GM19035 (cell line): ENCODE data around the gene THAP12.

Experiments
- ATAC-seq: cut with Tn5 transposase; IDR thresholded peaks from one replicate; pipeline ENCODE4 v1.9.1; 2021; ENCODE audit not compliant: unreplicated experiment

THAP12 gene

GRCh38 chr11:76379807-76380158 lies 1.1 kb downstream of the THAP12 start:
- ATAC-seq, result no peak

- no peak for ATAC-seq
These were observed 4.0 kb downstream of the THAP12 start for GRCh38 chr11:76376746-76377558.

GRCh38 chr11:76371170-76371569 lies 9.8 kb downstream of the THAP12 start:
- ATAC-seq, result no peak

- ATAC-seq, result no peak
These were observed 11.5 kb downstream of the THAP12 start for GRCh38 chr11:76369406-76369805.

- no peak for ATAC-seq
These were observed 12.4 kb downstream of the THAP12 start for GRCh38 chr11:76368490-76368889.

GRCh38 chr11:76365038-76365679 lies 15.8 kb downstream of the THAP12 start:
- no peak for ATAC-seq

GRCh38 chr11:76362716-76363115 lies 18.2 kb downstream of the THAP12 start:
- no peak for ATAC-seq

- no peak for ATAC-seq
These were observed 19.2 kb downstream of the THAP12 start for GRCh38 chr11:76361776-76362175.

- ATAC-seq, result no peak
These were observed 19.6 kb downstream of the THAP12 start for GRCh38 chr11:76361374-76361773.

- ATAC-seq, result no peak
These were observed 25.8 kb downstream of the THAP12 start for GRCh38 chr11:76355172-76355571.

- ATAC-seq, result no peak
These were observed 32.6 kb downstream of the THAP12 start for GRCh38 chr11:76348348-76348747.

GRCh38 chr11:76347466-76347865 lies 33.5 kb downstream of the THAP12 start:
- ATAC-seq, result no peak

- ATAC-seq, result no peak
These were observed 41.7 kb downstream of the THAP12 start for GRCh38 chr11:76339221-76339620.

- ATAC-seq, result no peak
These were observed 43.0 kb downstream of the THAP12 start for GRCh38 chr11:76337923-76338322.

- no peak for ATAC-seq
These were observed 43.5 kb downstream of the THAP12 start for GRCh38 chr11:76337469-76337868.

GRCh38 chr11:76336597-76336996 lies 44.3 kb downstream of the THAP12 start:
- no peak for ATAC-seq

- no peak for ATAC-seq
These were observed 45.1 kb downstream of the THAP12 start for GRCh38 chr11:76335842-76336241.

GRCh38 chr11:76334826-76335389 lies 46.0 kb downstream of the THAP12 start:
- ATAC-seq, result no peak

- no peak for ATAC-seq
These were observed 50.3 kb downstream of the THAP12 start for GRCh38 chr11:76330651-76331050.

- ATAC-seq, result no peak
These were observed 50.9 kb downstream of the THAP12 start for GRCh38 chr11:76329983-76330382.

- no peak for ATAC-seq
These were observed 51.8 kb downstream of the THAP12 start for GRCh38 chr11:76329084-76329648.
